Ovary (tissue), 9 donors: Measurements from ENCODE around the gene TMEM250. TPM values are rescaled to one million over a fixed set of nuclear protein-coding genes. Genes with fewer than 3 reads are reported as not detected.

Experiments
- DNase-seq, 5 donors: peaks; one replicate each; pipeline ENCODE4 v3.0.0-alpha.2; 2019 to 2020
- H3K27ac ChIP-seq, 2 donors: fragments of 200-600 bp; one replicate each; pipeline versions ENCODE4 v1.5.1 to v1.8.0; 2019 to 2022
- H3K27me3 ChIP-seq: fragments of 200-600 bp; one replicate; pipeline ENCODE4 v1.8.0; 2022
- H3K36me3 ChIP-seq: fragments of 200-600 bp; sonication (generic); one replicate; pipeline ENCODE4 v1.5.1; 2019
- H3K4me1 ChIP-seq: one replicate; pipeline ENCODE4 v1.8.1; 2013; ENCODE audit warnings: mild to moderate bottlenecking, moderate library complexity; ENCODE audit not compliant: insufficient read depth
- H3K4me3 ChIP-seq: fragments of 200-600 bp; sonication (generic); one replicate; pipeline ENCODE4 v1.5.1; 2017
- H3K9me3 ChIP-seq, 2 donors: fragments of 200-600 bp in 1 of 2; sonication (generic) in 1 of 2; one replicate each; pipeline versions ENCODE4 v1.5.1 to v1.8.1; 2013 to 2019; ENCODE audit warnings: mild to moderate bottlenecking in 1 of 2, moderate library complexity in 1 of 2
- CTCF ChIP-seq, 3 donors: fragments of 450-650 bp in 2 of 3; fragments of 200-600 bp in 1 of 3; IDR thresholded peaks; one replicate each; pipeline versions ENCODE4 v1.5.1 to v1.8.0; 2016 to 2022; ENCODE audit warnings: antibody characterized with exemption in 3 of 3, mild to moderate bottlenecking in 1 of 3
- EP300 ChIP-seq: sonication (generic); formaldehyde crosslinking; IDR thresholded peaks from one replicate; pipeline ENCODE4 v1.6.1; 2017; ENCODE audit warnings: antibody characterized with exemption
- POLR2A ChIP-seq: fragments of 450-650 bp; IDR thresholded peaks from one replicate; pipeline ENCODE4 v1.6.1; 2017; ENCODE audit warnings: antibody characterized with exemption, mild to moderate bottlenecking, moderate library complexity
- WGBS, 3 donors: extraction: QIAGEN DNeasy Blood & Tissue Kit in 1 of 3; methylation state at CpG; one replicate each; pipeline versions ENCODE4 v1.1.5 to v1.1.7; 2013 to 2017; 5-methylcytosine and 5-hydroxymethylcytosine counted together
- intact Hi-C, 4 donors: fragments of 100-400 bp; cut with DNase I; formaldehyde crosslinking; loops; one replicate each; pipeline versions ENCODE4 v1.11.0 to v1.15.1; 2022 to 2023
- polyA plus RNA-seq, 2 donors: library from polyadenylated mRNA; stranded (reverse); fragments of 200-250 nt in 1 of 2; fragments of 350-450 nt in 1 of 2; fragmentation: Illumina TruSeq in 1 of 2; extraction: RNeasy Lipid Tissue Mini Kit (QIAGEN cat#74804) in 1 of 2; gene quantifications; one replicate each; pipeline ENCODE4 v1.2.3, GENCODE V29; 2013 to 2014
- total RNA-seq, 7 donors: library from RNA; depleted of rRNA in 2 of 7; stranded (reverse); fragments of >200 nt in 2 of 7; fragmentation: NEBNext Ultra II Directional in 3 of 7; extraction: Animal tissue kit (Norgen Biotek cat#: 25700) in 3 of 7; gene quantifications; one replicate each; pipeline versions ENCODE4 v1.1.0 to v1.2.4, GENCODE V29; 2016 to 2023
- donor health status: DM: no; HTN: no; CAD: no; lungs with moderate emphysema.
- donor health status: DM: no; HTN: no; CAD: no.
- donor health status: Bipolar disorder and iron deficiency.
- donor health status: DM: yes; HTN: yes; CAD: no.
- donor health status: DM: no; HTN: no; CAD: no.
- donor health status: DM: yes; HTN: yes; CAD: no.

The TMEM250 gene
- total and polyA plus RNA-seq, 9 donors: 3.7 to 35.2 (median 24.8) TPM

- H3K36me3 ChIP-seq: no peaks in the 10 kb centered on the region
- intact Hi-C loops: no loop called here
- H3K9me3 ChIP-seq: no peaks in the 10 kb centered on the region
- no peaks in the 10 kb centered on the region for H3K27me3 ChIP-seq
- no peak for DNase-seq
- peaks cover 5% of the 10 kb centered on the region for H3K4me1 ChIP-seq
- TF ChIP-seq POLR2A: no peak
- no peak for TF ChIP-seq EP300
- no peak for TF ChIP-seq CTCF (IDR thresholded peaks at IDR 0.05)
- no peak overlapping the region for H3K27ac ChIP-seq
- 92 to 93% (median 92%) methylated on average over 69 of the region's 69 CpGs for WGBS, 3 donors
- H3K4me3 ChIP-seq: no peak overlapping the region
Measured at GRCh38 chr9:136116360-136117098, 2.1 kb downstream of the TMEM250 start.

GRCh38 chr9:136115641-136116359, 2.9 kb downstream of the TMEM250 start:
- no peak for DNase-seq
- Histone ChIP-seq H3K4me1 (peaks cover 5% of the 10 kb centered on the region), H3K27me3 (no peaks in the 10 kb centered on the region), H3K27ac (no peak overlapping the region), H3K36me3 (no peaks in the 10 kb centered on the region), H3K9me3 (no peaks in the 10 kb centered on the region), H3K4me3 (no peak overlapping the region)
- 78 to 80% (median 80%) methylated on average over 21 to 22 of the region's 22 CpGs for WGBS, 3 donors
- TF ChIP-seq CTCF (IDR thresholded peaks at IDR 0.05) (no peak), EP300 (no peak), POLR2A (no peak)
- intact Hi-C loops: no loop called here

DNA sequence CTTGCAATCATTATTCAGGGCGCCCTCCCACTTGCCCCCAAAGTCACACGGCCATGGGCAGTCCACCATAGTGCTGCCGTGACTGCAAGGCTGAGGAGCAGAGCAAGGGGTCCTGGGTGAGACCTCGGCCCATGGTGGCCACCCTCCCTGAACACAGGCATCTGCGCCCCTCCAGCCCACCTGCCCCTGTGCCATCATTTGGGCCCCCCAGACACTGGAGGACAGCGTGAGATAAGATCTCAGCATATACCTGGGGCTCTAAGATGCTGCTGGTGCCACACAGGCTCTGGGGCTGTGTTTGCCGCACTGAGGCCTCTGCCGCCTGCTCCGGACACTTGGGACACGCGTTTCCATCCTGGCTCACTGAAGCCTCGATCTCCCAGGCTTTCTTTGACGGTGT, 3.5 kb downstream of the TMEM250 start:
- DNase-seq: no peak
- intact Hi-C loops: no loop called here
- Histone ChIP-seq H3K4me1 (peaks cover 8% of the 10 kb centered on the region), H3K27me3 (no peaks in the 10 kb centered on the region), H3K36me3 (no peaks in the 10 kb centered on the region), H3K27ac (no peak overlapping the region), H3K4me3 (no peak overlapping the region), H3K9me3 (no peaks in the 10 kb centered on the region)
- WGBS, 3 donors: 86 to 87% (median 86%) methylated on average over 13 of the region's 13 CpGs
- TF ChIP-seq EP300 (no peak), POLR2A (no peak), CTCF (IDR thresholded peaks at IDR 0.05) (no peak)

- TF ChIP-seq EP300 (no peak), POLR2A (no peak), CTCF (IDR thresholded peaks at IDR 0.05) (no peak)
- no peaks in the 10 kb centered on the region for H3K27me3 ChIP-seq
- intact Hi-C loops: no loop called here
- no peaks in the 10 kb centered on the region for H3K9me3 ChIP-seq
- DNase-seq: no peak
- peaks cover 12% of the 10 kb centered on the region for H3K4me1 ChIP-seq
- no peak overlapping the region for H3K4me3 ChIP-seq
- H3K27ac ChIP-seq: no peak overlapping the region
- no peaks in the 10 kb centered on the region for H3K36me3 ChIP-seq
- WGBS, 3 donors: 89 to 91% (median 89%) methylated on average over 18 of the region's 18 CpGs
Measured at GRCh38 chr9:136114610-136115009, 4.1 kb downstream of the TMEM250 start.
